ENCODE data around the gene HDGFL2. TPM values are rescaled to one million over a fixed set of nuclear protein-coding genes. Genes with fewer than 3 reads are reported as not detected.
A peak's percentile ranks its signal among the peaks of the same experiment; 100 is the strongest.

Gene HDGFL2
- total RNA-seq, 1 donor, result 60.9 TPM

- H3K4me3 ChIP-seq (ENCODE audit: low read depth, low read length), result peak overlapping the region; percentile 72
- peak; percentile 7 for TF ChIP-seq CTCF (IDR thresholded peaks at IDR 0.05; ENCODE audit: insufficient read depth, low read depth, low read length)
- peak; percentile 85 for DNase-seq (ENCODE audit: low read depth)
Observed at GRCh38 chr19:4455719-4456475, 16.2 kb upstream of the HDGFL2 start.

- no peak for TF ChIP-seq CTCF (IDR thresholded peaks at IDR 0.05; ENCODE audit: insufficient read depth, low read depth, low read length)
- peak; percentile 83 for DNase-seq (ENCODE audit: low read depth)
- peak overlapping the region; percentile 72 for H3K4me3 ChIP-seq (ENCODE audit: low read depth, low read length)
Observed at GRCh38 chr19:4456476-4456842, 15.6 kb upstream of the HDGFL2 start.

GRCh38 chr19:4456843-4457653 is 15.0 kb upstream of the HDGFL2 start:
- DNase-seq (ENCODE audit: low read depth), result peak; percentile 84
- peak overlapping the region; percentile 72 for H3K4me3 ChIP-seq (ENCODE audit: low read depth, low read length)
- no peak for TF ChIP-seq CTCF (IDR thresholded peaks at IDR 0.05; ENCODE audit: insufficient read depth, low read depth, low read length)

GRCh38 chr19:4457654-4458395 is 14.3 kb upstream of the HDGFL2 start, which contains the start of gene UBXN6:
Gene UBXN6, minus strand, starts transcription at chr19:4457794. Its CDS starts 97 bp downstream, at chr19:4457697.
- peak; percentile 98 for DNase-seq (ENCODE audit: low read depth)
- peak within 1 kb of the TSS; percentile 72 for H3K4me3 ChIP-seq (ENCODE audit: low read depth, low read length)
- TF ChIP-seq CTCF (IDR thresholded peaks at IDR 0.05; ENCODE audit: insufficient read depth, low read depth, low read length), result no peak

GRCh38 chr19:4464815-4465581 is 7.1 kb upstream of the HDGFL2 start:
- DNase-seq (ENCODE audit: low read depth), result no peak
- no peak for TF ChIP-seq CTCF (IDR thresholded peaks at IDR 0.05; ENCODE audit: insufficient read depth, low read depth, low read length)
- H3K4me3 ChIP-seq (ENCODE audit: low read depth, low read length), result no peak overlapping the region

GRCh38 chr19:4467835-4468234 is 4.3 kb upstream of the HDGFL2 start:
- TF ChIP-seq CTCF (IDR thresholded peaks at IDR 0.05; ENCODE audit: insufficient read depth, low read depth, low read length), result no peak
- no peak overlapping the region for H3K4me3 ChIP-seq (ENCODE audit: low read depth, low read length)
- DNase-seq (ENCODE audit: low read depth), result no peak

All from fibroblast of villous mesenchyme (primary cell).